Choroid plexus epithelial cell (primary cell): ENCODE results near the gene TRAF1.
A peak's percentile ranks its signal among the peaks of the same experiment; 100 is the strongest.

Experiments used
- DNase-seq: peaks from one replicate; pipeline ENCODE4 v3.0.0-alpha.2; 2010; ENCODE audit warnings: low read depth
- H3K4me3 ChIP-seq: 2 replicates; pipeline ENCODE4 v1.5.1; 2011; ENCODE audit warnings: low read depth, mild to moderate bottlenecking, control low read depth, low read length, moderate library complexity
- TF ChIP-seq, protein P1 (sequence below): conservative IDR thresholded peaks from 2 replicates; pipeline ENCODE4 v1.5.1; 2011; ENCODE audit warnings: low read depth, mild to moderate bottlenecking, control low read depth, inconsistent platforms, low read length, moderate library complexity

The TRAF1 gene

DNA sequence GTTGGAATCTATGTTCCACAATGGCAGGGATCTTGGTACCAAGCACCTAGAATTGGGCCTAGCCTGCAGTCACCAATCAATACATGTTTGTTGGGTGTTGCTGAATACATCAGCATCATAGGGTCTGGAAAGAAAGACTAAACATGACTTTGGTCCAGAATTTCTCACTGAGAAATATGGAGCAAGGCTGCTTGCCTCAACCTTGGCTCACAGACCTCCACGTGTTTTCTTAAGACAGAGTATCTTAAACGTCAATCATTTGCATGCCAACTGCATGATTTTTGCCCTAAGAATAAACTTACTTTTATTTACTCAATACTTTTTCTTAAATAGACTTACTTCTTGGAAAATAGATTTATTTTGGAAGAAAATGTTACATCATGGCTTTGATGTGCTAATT lies 22.7 kb upstream of the TRAF1 start:
- no peak overlapping the region for H3K4me3 ChIP-seq
- TF ChIP-seq, protein P1, sequence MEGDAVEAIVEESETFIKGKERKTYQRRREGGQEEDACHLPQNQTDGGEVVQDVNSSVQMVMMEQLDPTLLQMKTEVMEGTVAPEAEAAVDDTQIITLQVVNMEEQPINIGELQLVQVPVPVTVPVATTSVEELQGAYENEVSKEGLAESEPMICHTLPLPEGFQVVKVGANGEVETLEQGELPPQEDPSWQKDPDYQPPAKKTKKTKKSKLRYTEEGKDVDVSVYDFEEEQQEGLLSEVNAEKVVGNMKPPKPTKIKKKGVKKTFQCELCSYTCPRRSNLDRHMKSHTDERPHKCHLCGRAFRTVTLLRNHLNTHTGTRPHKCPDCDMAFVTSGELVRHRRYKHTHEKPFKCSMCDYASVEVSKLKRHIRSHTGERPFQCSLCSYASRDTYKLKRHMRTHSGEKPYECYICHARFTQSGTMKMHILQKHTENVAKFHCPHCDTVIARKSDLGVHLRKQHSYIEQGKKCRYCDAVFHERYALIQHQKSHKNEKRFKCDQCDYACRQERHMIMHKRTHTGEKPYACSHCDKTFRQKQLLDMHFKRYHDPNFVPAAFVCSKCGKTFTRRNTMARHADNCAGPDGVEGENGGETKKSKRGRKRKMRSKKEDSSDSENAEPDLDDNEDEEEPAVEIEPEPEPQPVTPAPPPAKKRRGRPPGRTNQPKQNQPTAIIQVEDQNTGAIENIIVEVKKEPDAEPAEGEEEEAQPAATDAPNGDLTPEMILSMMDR = no peak

DNA sequence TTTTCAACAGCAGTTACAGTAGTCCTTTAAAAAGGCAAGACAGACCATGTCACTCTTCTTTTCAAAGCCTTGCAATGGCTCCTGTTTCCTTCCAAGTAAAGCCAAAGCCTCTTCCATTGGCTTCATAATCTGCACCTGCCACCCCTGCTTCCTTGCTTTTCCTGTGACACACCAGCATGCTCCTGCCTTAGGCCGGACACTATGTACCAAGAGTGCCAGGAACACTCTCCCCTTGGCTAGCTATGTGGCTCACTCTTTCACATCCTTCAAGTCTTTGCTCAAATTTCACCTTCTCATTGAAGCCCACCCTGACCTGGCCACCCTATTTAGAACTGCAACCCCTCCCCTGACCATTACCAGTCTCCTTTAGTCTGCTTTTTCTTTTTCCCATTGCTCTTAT lies 22.2 kb upstream of the TRAF1 start:
- TF ChIP-seq, protein P1 = no peak
- no peak overlapping the region for H3K4me3 ChIP-seq
- no peak for DNase-seq

More for the DNA sequence above, 22.7 kb upstream of the TRAF1 start:
- no peak for DNase-seq

DNA sequence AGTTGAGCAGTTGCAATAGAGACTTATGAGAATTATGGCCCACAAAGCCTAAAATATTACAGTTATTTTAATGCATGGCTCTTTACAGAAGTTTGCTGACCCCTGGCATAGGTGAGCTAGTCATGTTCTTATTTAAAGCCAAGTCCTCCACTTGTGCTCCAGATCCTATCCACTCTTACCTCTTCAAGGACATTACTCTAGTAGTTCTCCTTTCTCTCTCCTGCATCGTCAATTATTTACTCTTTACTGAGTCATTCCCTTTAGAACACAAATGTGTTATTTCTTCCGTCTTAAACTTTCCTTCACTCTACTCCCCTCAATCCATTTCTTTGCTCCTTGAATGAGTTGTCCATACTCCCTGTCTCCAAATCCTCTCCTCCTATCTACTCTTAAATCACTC lies 20.6 kb upstream of the TRAF1 start:
- no peak overlapping the region for H3K4me3 ChIP-seq
- TF ChIP-seq, protein P1 = no peak
- no peak for DNase-seq

DNA sequence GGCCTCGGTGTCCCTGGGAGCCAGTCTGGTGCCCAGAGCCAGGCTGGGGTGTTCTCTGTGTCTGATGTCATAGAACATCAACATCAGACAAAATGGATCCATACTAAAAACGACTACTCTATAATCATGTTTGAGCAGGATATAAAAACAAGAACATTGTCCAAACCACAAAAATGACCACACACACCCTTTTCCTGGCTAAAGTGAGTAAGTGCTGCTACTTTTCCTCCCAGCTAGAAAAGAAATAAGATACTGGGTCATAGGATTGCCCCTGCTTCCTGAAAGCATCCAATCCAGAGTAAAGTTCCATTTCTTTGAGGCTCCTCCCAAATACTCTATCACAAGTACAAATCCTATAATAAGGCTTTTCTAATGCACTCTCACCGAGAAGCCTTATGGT lies 19.7 kb upstream of the TRAF1 start:
- TF ChIP-seq, protein P1 = no peak
- peak; percentile 57 for DNase-seq
- H3K4me3 ChIP-seq = no peak overlapping the region

DNA sequence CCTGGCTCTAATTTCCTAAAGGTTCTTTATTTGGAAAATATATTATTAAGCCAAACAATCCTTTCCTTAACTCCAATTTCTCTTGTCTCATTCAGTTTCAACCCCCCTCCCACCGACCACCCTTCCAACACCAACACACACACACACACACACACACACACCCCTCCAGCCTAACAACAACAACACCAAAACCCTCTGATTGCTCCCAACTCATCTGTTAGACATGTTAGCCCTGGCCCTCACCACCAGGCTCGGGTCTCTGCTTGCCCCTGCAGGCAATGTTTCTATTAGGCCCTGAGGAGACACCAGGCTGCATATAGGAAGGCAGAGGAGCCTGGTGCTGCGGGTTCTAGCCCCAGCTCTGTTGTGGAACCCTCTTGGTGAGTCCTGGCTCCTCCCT lies 18.4 kb upstream of the TRAF1 start:
- TF ChIP-seq, protein P1 = no peak
- no peak overlapping the region for H3K4me3 ChIP-seq
- DNase-seq = no peak

DNA sequence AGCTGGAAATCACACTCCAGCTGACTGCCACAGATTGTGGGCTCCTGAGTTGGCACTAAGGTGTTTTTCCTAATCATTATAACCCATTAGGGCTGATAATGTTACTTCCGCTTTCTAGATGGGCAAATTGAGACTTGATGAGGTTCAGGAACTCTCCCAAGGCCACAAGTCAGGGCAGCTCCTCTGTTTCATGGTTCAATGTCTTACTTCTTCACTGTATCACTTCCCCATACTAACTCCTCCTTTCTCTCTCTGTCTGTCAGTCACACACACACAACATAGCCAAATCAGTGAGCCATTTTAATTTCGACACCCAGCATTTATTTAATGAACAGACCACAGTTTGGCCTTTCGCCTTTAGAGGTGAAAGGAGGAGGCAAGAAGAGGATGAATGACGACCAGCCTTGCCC lies 17.8 kb upstream of the TRAF1 start:
- TF ChIP-seq, protein P1 = no peak
- DNase-seq = no peak
- H3K4me3 ChIP-seq = no peak overlapping the region

DNA sequence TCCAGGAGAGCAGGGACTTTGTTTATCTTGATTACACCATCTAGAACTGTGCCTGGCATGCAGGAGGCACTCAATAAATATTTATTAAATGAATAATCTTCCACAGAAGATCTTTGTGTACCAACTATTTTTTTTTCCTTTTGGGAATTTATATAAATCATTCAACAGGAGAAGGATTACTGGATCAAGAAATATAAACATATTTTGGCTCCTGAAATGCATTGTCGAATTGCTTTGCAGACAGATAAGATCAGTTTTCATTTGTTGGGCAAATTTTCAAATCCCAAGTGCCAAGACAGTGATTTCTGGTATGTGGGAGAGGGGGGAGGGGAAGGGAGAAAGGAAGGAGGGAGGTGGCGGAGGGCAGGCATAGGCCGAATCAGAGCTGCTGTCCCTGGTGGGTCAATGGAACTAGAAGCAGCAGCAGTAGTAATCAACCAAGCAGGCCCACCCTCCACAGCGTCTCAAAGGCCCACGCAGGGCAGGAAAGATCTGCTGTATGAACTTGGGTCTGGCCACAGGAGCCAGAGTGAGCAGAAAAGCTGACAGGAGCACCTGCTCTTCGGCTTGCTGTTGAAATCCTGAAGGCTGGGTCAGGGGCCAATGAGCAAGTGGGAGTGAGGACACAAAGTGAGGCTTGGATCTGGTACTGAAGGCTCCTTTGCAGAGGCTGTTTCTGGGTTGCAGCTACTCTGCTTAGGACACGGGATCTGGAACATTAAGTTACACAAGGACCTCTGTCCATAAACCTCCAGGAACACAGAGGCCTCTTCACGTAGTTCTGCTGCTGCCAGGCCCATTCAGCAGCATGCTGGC lies 15.8 kb upstream of the TRAF1 start:
- DNase-seq = no peak
- no peak overlapping the region for H3K4me3 ChIP-seq
- TF ChIP-seq, protein P1 = no peak
